ENCODE data around the gene IFFO2.

The IFFO2 gene

GRCh38 chr1:18994381-18994780 lies 37.9 kb upstream of the IFFO2 start:
- no peak for TF ChIP-seq SIN3A (IDR thresholded peaks at IDR 0.05; ENCODE audit: borderline replicate concordance, insufficient read depth, low read length)
- no peak for TF ChIP-seq FOXP2 (optimal IDR thresholded peaks at IDR 0.05; ENCODE audit: borderline replicate concordance, extremely low read depth, extremely low read length, insufficient read depth)
- TF ChIP-seq TAF1 (IDR thresholded peaks at IDR 0.05; ENCODE audit: borderline replicate concordance, insufficient read depth, low read length): no peak
- TF ChIP-seq REST (IDR thresholded peaks at IDR 0.05; ENCODE audit: insufficient read depth in 1 of 2, low read depth in 2 of 2, low read length in 2 of 2): no peak
- TF ChIP-seq POLR2AphosphoS5 (IDR thresholded peaks at IDR 0.05; ENCODE audit: low read depth, low read length): no peak

GRCh38 chr1:18992646-18993045 lies 36.2 kb upstream of the IFFO2 start:
- TF ChIP-seq POLR2AphosphoS5 (IDR thresholded peaks at IDR 0.05; ENCODE audit: low read depth, low read length): no peak
- TF ChIP-seq REST (IDR thresholded peaks at IDR 0.05; ENCODE audit: insufficient read depth in 1 of 2, low read depth in 2 of 2, low read length in 2 of 2): no peak
- TF ChIP-seq TAF1 (IDR thresholded peaks at IDR 0.05; ENCODE audit: borderline replicate concordance, insufficient read depth, low read length): no peak
- no peak for TF ChIP-seq FOXP2 (optimal IDR thresholded peaks at IDR 0.05; ENCODE audit: borderline replicate concordance, extremely low read depth, extremely low read length, insufficient read depth)

DNA sequence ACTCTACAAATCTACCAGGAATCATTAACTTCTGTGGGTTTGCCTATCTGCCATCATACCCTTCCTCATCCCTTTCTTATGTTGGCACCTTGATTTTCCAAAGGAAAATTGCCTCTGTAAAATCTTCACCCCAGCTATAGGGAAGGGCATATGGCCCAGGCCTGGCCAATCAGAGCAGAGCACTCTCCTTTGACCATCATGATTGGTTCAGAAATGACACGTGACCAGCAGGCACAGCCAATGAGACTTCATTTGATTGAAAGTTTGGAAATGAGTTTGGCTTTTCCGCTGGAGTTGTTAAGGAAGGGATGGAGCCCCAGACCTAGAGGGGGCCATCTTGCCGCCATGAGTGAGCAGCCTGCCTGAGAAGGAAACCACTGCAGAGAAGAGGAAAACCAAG lies 35.1 kb upstream of the IFFO2 start:
- TF ChIP-seq REST (IDR thresholded peaks at IDR 0.05; ENCODE audit: insufficient read depth in 1 of 2, low read depth in 2 of 2, low read length in 2 of 2): no peak
- TF ChIP-seq FOXP2 (optimal IDR thresholded peaks at IDR 0.05; ENCODE audit: borderline replicate concordance, extremely low read depth, extremely low read length, insufficient read depth): no peak
- TF ChIP-seq TAF1 (IDR thresholded peaks at IDR 0.05; ENCODE audit: borderline replicate concordance, insufficient read depth, low read length): no peak
- TF ChIP-seq POLR2AphosphoS5 (IDR thresholded peaks at IDR 0.05; ENCODE audit: low read depth, low read length): no peak
- no peak for TF ChIP-seq SIN3A (IDR thresholded peaks at IDR 0.05; ENCODE audit: borderline replicate concordance, insufficient read depth, low read length)

DNA sequence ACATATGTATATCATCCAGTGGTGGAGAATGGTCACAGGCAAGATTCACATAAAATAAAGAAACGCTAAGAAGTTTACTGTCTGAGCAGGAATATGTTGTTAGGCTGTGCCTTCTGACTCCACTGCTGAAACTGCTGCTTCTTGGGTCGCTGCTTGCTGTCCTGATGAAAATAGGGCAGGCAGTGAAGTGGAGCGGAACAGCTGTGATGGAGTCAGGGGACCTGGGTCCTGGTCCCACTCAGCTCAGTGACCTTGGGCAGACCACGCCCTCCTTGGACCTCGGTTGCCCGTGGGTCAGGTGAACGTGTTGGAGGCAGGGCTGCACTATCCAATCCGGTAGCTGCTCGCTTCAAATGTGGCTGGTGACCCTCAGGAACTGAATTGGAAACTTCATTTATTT lies 33.4 kb upstream of the IFFO2 start:
- no peak for TF ChIP-seq TAF1 (IDR thresholded peaks at IDR 0.05; ENCODE audit: borderline replicate concordance, insufficient read depth, low read length)
- TF ChIP-seq FOXP2 (optimal IDR thresholded peaks at IDR 0.05; ENCODE audit: borderline replicate concordance, extremely low read depth, extremely low read length, insufficient read depth): no peak
- no peak for TF ChIP-seq SIN3A (IDR thresholded peaks at IDR 0.05; ENCODE audit: borderline replicate concordance, insufficient read depth, low read length)
- no peak for TF ChIP-seq POLR2AphosphoS5 (IDR thresholded peaks at IDR 0.05; ENCODE audit: low read depth, low read length)
- no peak for TF ChIP-seq REST (IDR thresholded peaks at IDR 0.05; ENCODE audit: insufficient read depth in 1 of 2, low read depth in 2 of 2, low read length in 2 of 2)

DNA sequence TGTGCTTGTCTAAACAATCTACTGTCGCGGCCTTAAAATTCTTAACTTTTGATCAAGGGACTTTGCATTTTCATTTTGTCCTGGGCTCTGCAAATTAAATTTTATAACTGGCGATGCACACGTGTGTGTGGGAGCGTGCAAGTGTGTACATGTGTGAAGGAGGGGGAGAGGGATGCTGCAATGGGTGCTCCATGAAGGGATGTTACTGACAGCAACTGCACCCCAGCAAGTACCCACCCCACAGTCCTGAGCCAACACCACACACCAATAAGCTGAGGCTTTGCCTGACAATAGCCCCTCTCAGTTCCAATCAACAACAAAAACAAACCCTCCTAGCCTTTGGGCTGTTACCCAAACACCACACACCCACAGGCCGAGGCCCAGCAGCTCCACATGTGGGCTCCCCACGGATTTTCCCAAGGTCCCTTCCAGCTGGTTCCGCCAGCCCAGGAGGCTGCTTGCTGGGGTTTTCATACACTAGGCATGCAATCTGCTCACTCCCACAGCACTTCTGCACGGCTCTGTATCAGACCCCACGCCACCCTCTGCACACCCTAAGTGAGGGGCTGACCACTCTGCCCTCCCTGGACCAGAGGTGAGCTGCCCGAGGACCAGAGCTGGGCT lies 32.8 kb upstream of the IFFO2 start:
- no peak for TF ChIP-seq POLR2AphosphoS5 (IDR thresholded peaks at IDR 0.05; ENCODE audit: low read depth, low read length)
- no peak for TF ChIP-seq FOXP2 (optimal IDR thresholded peaks at IDR 0.05; ENCODE audit: borderline replicate concordance, extremely low read depth, extremely low read length, insufficient read depth)
- no peak for TF ChIP-seq SIN3A (IDR thresholded peaks at IDR 0.05; ENCODE audit: borderline replicate concordance, insufficient read depth, low read length)
- no peak for TF ChIP-seq REST (IDR thresholded peaks at IDR 0.05; ENCODE audit: insufficient read depth in 1 of 2, low read depth in 2 of 2, low read length in 2 of 2)
- no peak for TF ChIP-seq TAF1 (IDR thresholded peaks at IDR 0.05; ENCODE audit: borderline replicate concordance, insufficient read depth, low read length)
